Stimulated activated CD4-positive, alpha-beta T cell treated with anti-CD3 and anti-CD28 coated beads, Interleukin-4, amount 100 ng/mL, for 4 hours (primary cell): ENCODE measurements around the gene CSNK1G2.

Source experiments
- DNase-seq, 2 experiments: peaks; one replicate each; pipeline ENCODE4 v3.0.0-alpha.2; 2020

The CSNK1G2 gene

GRCh38 chr19:1991018-1991913, 50.3 kb downstream of the CSNK1G2 start:
- no peak for DNase-seq

- peak in 1 of 2 experiments; percentile 36 for DNase-seq
These were observed 51.8 kb downstream of the CSNK1G2 start for GRCh38 chr19:1992759-1993260.

- DNase-seq: no peak
These were observed 56.6 kb downstream of the CSNK1G2 start for GRCh38 chr19:1997353-1998233.

DNA sequence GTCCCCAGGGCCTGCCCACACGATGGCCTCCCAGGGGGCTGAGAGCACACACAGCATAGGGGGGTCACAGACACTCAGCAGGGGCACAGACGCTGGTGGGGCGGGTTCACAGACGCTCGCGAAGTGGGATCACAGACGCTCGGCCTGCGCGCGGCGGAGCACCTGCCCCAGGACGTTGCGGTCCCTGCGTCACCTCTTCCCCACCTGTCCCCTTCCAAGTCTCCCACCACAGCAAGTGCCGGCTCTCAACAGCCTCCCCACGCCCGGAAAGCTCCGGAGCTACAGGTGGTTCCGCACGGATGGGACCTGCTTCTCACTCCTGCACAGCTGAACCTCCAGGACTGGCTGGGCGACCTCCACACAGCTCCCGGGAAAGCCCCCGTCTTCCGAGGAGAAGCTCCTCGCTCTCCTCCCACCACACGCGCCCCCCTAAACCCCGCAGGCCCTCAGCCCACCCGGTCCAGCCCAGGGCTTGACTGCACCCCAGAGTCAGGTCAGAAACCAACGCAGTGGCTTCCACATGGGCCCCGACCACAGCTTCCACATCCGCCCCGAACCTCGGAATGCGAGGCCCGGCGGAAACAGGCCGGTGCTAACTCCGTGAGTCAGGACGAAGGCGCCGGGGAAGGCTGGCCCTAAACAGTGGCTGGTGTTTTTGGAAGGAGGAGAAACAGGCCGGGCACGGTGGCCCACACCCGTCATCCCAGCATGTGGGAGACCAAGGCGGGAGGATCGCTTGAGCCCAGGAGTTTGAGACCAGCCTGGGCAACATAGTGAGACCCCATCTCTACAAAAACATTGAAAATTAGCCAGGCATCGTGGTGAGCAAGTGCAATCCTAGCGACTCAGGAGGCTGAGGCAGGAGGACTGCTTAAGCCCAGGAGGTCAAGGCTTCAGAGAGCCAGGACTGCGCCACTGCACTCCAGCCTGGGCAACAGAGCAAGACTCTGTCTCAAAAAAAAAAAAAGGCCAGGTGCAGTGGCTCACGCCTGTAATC, 58.0 kb downstream of the CSNK1G2 start:
- no peak for DNase-seq

DNA sequence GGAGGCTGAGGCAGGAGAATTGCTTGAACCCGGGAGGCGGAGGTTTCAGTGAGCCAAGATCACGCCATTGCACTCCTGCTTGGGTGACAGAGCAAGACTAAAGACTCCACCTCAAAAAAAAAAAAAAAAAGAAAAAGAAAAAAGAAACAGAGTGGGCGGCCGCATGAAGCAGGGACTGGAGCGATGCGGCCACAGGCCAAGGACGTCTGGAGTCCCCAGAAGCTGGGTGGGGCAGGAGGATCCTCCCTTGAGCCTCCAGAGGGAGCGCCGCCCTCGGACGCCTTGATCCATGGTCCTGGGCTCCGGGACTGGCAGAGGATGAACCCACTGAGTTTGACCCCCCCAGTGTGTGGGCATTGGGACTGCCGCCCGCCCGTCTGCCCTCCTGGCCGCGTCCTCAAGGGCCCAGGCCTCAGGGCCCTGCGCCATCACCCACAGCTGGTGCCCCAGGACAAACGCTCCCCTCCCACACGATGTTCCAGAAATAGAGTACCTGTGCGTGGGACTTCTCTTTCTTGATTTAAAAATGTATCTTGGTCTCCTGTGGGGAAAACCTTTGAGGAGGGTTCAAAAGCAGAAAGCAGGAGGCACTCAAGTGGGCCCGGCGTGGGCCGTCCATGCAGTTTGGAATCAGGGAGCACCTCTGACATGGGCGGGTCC, 59.0 kb downstream of the CSNK1G2 start:
- no peak for DNase-seq

- DNase-seq: no peak
These were observed 62.9 kb downstream of the CSNK1G2 start for GRCh38 chr19:2003874-2004273.

- no peak for DNase-seq
These were observed 69.2 kb downstream of the CSNK1G2 start for GRCh38 chr19:2010135-2010668.

GRCh38 chr19:2011169-2011568, 70.2 kb downstream of the CSNK1G2 start:
- no peak for DNase-seq

DNA sequence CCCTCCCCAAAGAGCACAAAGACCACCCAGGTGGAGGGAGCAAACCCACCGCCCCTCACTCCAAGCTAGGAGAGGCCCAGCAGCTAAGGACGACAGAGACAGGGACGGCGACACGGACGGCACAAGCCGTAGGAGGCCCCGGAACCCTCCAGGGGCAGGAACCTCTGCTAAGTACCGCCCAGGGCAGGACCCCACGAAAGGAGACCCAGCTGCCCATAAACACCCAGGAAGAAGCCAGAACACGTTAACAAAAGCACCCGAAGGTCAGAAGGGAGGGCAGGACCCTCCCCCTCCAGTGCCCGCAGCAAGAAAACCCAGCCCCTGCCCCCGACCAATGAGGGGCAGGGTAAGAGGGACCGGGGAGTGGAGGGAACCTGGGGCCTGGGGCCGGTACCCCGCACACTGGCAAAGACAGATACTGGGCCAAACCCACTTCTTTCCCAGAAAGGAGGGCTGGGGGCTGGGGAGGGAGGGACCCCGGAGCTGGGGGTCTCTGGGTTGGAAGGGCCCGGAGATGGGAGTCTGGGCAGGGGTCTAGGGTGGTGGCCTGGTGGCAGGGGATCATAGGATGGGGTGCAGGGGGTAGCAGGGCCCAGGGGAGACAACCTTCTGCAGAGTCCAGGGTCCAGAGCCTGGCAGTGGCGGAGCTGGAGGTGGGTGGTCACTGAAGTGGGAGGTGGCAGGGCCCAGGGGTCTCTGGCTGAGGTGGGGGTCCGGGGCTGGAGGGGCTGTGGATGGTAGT, 72.1 kb downstream of the CSNK1G2 start:
- no peak for DNase-seq

DNA sequence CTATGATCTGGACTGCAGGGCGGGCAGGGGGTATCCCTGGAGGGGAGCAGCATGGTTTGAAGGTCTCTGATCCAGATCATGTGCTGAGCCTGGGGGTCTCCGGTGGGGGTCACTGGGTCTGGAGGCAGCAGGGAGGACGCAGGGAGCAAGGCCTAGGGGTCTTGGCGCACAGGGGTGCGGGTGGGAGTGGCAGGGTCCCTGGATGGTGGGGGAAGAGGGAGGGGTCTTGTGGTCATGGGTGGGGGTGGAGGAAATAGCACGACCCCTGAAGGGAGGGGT, 72.7 kb downstream of the CSNK1G2 start:
- no peak for DNase-seq

DNA sequence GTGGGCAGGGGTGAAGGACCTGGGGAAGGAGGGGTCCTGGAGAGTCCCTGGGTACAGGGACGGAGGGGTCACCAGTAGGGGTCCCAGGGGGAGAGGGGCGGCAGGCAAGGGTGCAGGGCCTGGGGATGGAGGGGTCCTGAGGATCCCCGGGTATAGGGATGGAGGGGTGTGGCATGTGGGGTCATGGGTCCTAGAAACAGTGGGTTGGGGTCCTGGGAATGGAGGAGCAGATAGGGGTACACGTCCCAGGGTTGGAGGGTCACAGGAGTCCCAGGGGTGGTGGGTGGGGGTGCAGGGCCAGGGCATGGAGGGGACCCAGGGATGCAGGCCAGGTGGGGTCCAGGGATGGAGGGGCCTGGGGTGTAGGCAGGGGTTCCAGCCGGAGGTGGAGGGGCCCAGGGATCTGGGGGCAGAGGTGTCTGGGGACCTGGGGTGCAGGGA, 73.2 kb downstream of the CSNK1G2 start:
- DNase-seq: no peak

- DNase-seq: peak; percentile 17 to 26
These were observed 74.0 kb downstream of the CSNK1G2 start for GRCh38 chr19:2014731-2015607.

GRCh38 chr19:2015608-2015950, 74.6 kb downstream of the CSNK1G2 start, which contains the start of gene BTBD2:
BTBD2 (minus strand) TSS chr19:2015714; CDS start chr19:2015703, 11 bp downstream.
- DNase-seq: peak; percentile 59 to 70

GRCh38 chr19:2016041-2016807, 75.3 kb downstream of the CSNK1G2 start:
- DNase-seq: peak; percentile 35 to 53

- DNase-seq: no peak
These were observed 77.8 kb downstream of the CSNK1G2 start for GRCh38 chr19:2018752-2019151.

GRCh38 chr19:2021453-2022140, 80.6 kb downstream of the CSNK1G2 start:
- DNase-seq: no peak

GRCh38 chr19:2022289-2022688, 81.3 kb downstream of the CSNK1G2 start:
- no peak for DNase-seq

DNA sequence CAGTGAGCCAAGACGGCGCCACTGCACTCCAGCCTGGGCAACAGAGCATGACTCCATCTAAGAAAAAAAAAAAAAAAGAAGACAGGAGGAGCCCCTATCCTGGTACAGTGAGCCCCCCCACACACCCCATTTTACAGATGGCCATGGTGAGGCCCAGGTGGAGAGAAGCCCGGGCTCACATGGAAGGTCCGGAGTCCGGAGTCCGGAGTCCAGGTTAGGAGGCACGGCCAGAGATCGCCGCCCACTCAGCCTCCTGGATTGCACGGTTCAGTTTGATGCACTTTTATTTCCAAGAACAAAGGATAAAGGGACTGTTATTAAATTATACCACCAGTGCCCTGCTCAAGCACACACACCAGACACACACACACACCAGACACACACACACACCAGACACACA, 85.8 kb downstream of the CSNK1G2 start:
- no peak for DNase-seq
